Activated gamma-delta T cell treated with anti-CD3 and anti-CD28 coated beads, Interleukin-2, amount 50 U/mL, for 16 hours (primary cell): ENCODE data around the gene NYAP1.
"Not testable (repeated sequence)": the region's sequence is repeated elsewhere in the genome, so short reads cannot be mapped to it uniquely, and the experiment has no call there.

ENCODE experiments used
- DNase-seq: peaks from one replicate; pipeline ENCODE4 v3.0.0-alpha.2; 2020; ENCODE audit warnings: low read depth

Gene NYAP1

DNA sequence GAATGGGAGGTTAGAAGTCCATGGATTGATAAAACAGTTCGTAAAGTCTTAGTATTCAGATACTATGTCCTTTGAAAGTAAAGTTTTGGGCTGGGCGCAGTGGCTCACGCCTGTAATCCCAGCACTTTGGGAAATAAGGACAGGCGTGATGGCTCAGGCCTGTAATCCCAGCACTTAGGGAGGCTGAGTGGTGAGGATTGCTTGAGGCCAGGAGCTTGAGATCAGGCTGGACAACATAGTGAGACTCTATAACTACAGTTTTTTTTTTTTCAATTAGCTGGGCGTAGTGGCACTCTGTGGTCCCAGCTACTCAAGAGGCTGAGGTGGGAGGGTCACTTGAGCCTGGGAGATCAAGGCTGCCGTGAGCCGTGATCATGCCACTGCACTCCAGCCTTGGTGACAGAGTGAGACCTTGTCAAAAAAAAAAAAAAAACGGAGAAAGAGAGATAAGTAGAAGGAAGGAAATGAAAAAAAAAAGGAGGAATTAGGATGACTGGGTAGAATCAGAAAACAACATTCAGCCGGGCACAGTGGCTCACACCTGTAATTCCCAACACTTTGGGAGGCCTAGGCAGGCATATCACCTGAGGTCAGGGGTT is 29.6 kb downstream of the NYAP1 start:
- no peak for DNase-seq

DNA sequence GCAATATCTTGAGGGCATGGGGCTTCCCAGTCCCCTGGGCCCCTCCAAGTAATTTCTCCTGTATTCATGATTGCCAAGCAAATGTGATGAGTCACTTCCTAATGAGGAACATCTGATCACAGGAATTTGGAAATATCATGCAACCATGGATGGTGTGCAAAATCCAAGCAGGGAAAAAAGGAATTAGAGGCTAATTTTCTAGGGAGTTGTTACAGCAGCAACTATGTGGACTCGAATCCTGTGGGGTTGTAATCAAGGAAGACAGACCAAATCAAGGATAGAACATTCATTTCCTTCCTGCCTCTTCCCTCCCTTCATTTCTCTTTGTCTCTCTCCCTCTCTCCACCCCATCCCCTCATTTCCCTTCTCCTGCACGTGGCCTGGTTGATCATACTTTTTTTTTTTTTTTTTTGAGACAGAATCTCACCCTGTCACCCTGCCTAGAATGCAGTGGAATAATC is 31.4 kb downstream of the NYAP1 start:
- no peak for DNase-seq

DNA sequence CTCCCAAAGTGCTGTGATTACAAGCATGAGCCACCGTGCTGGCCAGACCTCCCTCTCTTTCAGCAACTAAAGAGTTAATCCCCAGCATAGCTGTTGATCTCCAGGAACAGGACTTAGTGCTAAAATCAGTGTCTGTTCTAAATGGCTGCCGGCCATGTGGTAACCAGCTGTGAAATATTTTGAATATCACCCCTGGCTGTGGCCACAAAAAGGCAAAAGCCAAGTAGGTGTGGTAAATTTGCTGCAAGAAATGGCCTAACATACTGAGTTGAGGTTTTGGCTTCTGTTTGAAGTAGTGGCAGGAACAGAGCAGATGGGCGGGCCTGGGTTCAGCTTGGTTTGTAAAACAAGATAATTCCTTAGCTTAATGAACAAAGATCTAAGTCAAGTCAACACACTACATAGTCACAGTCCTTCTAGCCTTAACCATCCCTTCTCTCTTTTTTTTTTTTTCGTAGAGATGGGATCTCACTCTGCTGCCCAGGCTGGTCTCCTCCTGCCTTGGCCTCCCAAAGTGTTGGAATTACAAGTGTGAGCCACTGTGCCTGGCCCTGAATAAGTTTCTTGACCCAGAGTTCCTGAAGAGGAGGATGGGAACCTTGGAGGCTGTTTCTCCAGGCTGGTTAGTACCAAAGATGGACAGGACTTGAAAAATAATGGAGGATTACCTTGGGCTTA is 32.5 kb downstream of the NYAP1 start:
- DNase-seq, result peak; percentile 27

DNA sequence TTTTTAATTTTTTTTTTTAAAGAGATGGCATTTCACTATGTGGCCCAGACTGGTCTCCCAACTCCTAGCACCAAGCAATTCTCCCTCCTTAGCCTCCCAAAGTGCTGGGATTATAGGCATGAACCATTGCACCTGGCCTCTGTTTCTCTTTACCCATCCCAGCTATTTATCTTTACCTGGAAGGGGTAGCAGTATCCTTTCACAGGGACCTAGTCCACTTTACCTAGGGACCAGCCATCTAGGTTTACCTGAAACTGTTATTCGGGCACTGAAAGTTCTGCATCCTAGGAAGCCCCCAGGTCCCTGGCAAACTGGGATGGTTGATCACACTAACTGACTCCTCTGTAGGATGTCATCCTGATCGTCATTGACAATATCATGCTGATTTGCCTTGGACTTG is 33.6 kb downstream of the NYAP1 start:
- no peak for DNase-seq

DNA sequence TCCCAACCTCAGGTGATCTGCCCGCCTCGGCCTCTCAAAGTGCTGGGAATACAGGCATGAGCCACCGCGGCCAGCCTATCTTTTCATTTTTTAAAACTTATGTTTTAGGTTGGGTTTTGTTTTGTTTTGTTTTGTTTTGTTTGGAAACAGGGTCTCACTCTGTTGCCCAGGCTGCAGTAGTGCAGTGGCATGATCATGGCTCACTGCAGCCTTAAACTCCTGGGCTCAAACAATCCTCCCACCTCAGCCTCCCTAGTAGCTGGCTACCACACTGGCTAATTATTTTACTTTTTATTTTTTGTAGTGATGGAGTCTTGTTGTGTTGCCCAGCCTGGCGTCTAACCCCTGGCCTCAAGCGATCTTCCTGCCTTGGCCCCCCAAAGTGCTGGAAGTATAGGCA is 35.9 kb downstream of the NYAP1 start:
- no peak for DNase-seq

DNA sequence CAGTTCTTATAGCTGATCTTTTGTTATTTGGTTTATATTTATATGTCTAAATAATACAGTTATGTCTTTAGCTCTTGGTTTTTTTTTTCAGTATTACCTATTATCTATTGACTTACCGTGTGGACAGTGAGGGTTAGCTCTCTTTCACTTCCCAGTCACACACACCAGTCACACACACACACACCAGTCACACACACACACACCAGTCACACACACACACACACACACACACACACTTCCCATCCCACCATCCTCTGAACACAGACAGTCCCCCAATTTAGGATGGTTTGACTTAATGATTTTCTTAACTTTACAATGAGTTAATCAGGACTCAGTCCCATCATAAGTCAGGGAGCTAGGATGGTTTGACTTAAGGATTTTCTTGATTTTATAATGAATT is 36.4 kb downstream of the NYAP1 start:
- DNase-seq, result no peak

DNA sequence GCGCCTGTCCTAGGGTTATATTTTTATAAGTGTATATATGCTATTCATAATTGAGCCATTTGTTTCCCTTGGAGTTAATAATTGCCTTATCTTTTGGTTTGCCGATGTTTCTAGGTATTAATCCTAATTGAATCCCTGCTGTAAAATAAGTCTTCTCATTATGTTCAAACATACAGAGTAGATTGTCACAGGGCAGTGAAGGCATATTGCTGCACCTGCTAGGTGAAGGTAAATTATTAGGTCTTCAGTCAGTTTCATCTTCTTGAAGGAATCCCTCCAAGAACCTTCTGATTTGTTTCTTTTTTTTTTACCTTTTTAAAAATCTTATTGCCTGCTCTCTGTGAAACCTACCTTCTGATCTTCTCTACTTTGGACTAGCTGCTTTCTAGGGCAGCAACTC is 37.3 kb downstream of the NYAP1 start:
- no peak for DNase-seq

DNA sequence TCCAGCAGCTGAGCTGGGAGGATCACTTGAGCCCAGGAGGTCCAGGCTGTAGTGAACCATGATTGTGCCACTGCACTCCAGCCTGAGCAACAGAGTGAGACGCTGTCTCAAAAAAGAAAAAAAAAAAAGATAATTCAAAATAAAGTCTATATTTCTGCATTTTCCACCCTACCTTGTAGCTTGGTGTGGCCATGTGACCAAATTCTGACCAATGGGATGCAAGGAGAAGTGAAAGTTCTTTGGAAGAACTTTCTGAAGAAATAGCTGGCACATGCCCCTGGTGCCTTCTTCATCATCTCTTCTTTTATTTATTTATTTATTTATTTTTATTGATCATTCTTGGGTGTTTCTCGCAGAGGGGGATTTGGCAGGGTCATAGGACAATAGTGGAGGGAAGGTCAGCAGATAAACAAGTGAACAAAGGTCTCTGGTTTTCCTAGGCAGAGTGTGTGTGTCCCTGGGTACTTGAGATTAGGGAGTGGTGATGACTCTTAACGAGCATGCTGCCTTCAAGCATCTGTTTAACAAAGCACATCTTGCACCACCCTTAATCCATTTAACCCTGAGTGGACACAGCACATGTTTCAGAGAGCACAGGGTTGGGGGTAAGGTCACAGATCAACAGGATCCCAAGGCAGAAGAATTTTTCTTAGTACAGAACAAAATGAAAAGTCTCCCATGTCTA is 38.3 kb downstream of the NYAP1 start:
- not testable (repeated sequence) for DNase-seq

DNA sequence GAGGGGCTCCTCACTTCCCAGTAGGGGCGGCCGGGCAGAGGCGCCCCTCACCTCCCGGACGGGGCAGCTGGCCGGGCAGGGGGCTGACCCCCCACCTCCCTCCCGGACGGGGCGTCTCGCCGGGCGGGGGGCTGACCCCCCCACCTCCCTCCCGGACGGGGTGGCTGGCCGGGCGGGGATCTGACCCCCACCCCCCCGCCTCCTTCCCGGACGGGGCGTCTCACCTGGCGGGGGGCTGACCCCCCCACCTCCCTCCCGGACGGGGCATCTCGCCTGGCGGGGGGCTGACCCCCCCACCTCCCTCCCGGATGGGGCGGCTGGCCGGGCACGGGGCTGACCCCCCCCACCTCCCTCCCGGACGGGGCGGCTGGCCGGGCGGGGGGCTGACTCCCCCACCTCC is 39.5 kb downstream of the NYAP1 start:
- DNase-seq, result not testable (repeated sequence)

DNA sequence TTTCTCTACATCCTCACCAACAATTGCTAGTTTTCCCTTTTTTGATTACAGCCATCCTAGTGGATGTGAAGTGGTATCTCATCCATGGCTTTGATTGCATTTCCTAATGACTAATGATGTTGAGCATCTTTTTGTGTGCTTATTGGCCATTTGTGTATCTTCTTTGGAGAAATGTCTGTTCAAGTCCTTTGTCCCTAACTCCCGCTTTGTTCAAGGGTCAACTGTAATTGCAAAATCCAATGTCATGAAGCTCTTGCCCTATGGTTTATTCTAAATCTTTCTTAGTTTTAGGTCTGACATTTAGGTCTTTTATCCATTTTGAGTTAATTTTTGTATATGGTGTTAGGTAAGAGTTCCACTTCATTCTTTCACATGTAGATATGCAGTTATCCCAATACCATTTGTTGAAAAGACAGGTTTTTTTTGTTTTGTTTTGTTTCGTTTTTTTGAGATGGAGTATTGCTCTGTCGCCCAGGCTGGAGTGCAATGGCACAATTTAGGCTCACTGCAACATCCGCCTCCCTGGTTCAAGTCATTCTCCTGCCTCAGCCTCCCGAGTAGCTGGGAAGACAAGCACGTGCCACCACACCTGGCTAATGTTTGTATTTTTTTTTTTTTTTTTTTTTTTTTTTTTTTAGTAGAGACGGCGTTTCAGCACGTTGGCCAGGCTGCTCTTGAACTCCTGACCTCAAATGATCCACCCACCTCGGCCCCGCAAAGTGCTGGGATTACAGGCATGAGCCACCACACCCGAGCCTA is 44.6 kb downstream of the NYAP1 start:
- not testable (repeated sequence) for DNase-seq

DNA sequence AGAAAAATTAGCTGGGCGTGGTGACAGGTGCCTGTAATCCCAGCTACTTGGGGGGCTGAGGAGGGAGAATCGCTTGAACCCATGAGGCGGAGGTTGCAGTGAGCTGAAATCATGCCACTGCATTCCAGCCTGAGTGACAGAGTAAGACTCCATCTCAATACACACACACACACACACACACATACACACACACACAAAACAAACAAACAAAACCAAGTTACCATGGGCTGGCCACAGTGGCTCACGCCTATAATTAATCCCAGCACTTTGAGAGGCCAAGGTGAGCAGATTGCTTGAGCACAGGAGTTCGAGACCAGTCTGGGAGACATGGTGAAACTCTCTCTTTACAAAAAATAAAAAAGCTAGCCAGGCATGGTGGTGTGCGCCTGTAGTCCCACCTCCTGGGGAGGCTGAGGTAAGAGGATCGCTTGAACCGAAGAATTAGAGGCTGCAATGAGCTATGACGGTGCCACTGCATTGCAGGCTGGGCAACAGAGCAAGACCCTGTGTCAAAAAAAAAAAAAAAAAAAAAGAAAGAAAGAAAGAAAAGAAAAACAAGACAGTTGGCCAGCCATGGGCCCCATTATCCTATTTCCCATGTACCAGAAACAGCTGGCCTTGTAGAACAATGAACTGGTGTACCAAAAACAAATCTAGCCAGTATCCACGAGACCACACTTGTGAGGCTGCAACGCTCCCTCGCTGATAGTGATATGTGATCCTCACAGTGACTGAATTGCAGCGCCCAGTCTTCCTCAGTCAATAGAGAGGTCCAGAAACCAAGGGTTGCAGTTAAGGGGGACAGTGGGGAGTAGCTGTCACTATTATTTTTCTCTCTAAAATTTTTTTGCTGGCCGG is 48.7 kb downstream of the NYAP1 start:
- no peak for DNase-seq

DNA sequence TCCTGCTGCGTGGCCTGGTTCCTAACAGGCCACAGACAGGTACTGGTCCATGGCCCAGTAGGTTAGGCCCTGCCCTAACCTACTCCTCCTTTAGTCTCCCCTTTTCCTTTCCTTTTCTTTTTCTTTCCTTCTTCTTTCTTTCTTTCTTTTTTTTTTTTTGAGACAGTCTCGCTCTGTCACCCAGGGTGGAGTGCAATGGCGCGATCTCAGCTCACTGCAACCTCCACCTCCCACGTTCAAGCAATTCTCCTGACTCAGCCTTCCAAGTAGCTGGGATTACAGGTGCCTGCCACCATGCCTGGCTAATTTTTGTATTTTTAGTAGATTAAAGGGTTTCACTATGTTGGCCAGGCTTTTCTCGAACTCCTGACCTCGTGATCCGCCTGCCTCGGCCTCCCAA is 52.3 kb downstream of the NYAP1 start:
- not testable (repeated sequence) for DNase-seq

DNA sequence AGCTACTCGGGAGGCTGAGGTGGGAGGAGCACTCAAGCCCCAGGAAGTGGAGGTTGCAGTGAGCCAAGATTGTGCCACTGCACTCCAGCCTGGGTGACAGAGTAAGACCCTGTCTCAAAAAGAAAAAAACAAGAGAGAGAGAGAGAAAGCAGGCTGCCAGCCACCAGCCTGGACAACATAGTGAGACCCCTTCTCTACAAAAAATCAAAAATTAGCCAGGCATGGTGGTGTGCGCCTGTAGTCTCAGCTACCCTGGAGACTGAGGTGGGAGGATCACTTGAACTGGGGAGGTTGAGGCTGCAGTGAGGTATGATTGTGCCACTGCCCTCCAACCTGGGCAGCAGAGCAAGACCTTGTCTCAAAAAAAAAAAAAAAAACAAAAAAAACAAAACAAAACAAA is 53.0 kb downstream of the NYAP1 start:
- not testable (repeated sequence) for DNase-seq

DNA sequence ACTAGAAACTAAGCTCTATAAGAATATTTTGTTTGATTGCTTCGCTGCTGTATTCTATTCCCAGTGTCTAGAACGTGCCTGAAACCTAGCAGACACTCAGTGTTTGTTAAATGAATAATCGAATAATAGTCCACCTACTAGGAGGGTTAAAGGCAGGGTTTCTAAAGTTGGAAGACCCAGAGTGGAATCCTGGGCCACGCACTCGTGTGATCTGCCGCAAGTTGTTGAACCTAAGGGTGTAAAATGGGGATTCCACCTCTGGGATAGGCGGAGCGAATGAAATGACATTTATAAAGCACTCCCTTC is 54.6 kb downstream of the NYAP1 start:
- no peak for DNase-seq

DNA sequence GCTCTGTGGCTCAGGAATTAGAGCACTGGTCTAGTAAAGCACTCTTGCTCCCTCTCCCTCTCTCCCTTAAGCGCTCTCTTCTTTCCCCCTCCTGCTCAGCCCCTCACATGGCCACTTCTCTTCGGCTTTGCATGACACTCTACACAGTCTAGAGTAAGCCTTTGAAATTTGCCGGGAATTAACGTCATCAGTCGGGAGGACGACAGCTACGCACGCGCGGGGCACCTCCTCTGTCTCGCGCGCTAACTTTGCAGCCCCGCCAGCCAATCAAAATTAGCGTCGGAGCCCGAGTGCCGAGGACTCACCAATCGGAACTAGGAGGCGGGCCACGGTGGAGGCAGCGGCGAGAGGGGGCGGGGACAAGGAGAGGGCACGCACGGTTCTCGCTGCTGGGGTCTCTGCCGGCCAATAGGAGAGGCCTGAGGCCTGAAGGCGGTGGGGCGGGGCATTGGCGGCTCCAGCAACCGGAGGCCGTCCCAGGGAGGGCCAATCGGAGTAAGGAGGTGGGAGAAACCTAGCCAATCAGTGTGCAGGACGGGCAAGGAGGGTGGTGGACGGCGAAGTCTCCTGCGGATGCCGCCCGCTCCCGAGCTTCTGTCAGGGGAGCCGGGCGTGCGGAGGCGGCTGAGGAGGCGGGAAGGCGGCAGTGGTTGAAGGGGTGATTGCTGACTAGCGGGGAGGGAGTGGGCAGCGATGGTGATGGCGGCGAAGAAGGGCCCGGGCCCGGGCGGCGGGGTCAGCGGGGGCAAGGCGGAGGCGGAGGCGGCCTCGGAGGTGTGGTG is 55.1 kb downstream of the NYAP1 start, which contains the start of gene AGFG2:
AGFG2 (plus strand) TSS at position 550 of the 782 bp plus-strand sequence; CDS start at position 694, 144 bp downstream.
- DNase-seq, result peak; percentile 100

DNA sequence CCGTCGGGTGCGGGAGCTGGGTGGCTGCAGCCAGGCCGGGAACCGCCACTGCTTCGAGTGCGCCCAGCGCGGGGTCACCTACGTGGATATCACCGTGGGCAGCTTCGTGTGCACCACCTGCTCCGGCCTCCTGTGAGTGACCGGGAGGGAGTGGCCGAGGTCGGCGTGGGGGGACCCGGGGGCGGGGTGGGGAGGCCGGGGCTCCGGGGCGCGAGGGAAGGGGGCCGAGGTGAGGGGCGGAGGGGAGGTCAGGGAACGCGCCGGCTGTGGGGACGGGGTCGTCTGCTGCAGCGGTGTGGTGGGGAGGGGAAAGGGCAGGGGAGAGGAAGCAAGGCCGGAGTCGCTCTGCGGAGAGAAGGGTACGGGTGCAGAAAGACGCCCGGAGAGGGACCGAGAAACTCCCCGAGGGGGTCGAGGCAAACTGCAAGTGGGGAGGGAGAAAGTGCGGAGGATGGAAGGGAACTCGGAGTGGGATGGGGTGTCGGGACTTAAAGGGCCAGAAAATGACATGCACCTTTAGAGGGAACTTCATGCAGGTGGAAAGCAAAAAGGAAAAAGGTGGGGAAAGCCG is 55.8 kb downstream of the NYAP1 start:
- no peak for DNase-seq

DNA sequence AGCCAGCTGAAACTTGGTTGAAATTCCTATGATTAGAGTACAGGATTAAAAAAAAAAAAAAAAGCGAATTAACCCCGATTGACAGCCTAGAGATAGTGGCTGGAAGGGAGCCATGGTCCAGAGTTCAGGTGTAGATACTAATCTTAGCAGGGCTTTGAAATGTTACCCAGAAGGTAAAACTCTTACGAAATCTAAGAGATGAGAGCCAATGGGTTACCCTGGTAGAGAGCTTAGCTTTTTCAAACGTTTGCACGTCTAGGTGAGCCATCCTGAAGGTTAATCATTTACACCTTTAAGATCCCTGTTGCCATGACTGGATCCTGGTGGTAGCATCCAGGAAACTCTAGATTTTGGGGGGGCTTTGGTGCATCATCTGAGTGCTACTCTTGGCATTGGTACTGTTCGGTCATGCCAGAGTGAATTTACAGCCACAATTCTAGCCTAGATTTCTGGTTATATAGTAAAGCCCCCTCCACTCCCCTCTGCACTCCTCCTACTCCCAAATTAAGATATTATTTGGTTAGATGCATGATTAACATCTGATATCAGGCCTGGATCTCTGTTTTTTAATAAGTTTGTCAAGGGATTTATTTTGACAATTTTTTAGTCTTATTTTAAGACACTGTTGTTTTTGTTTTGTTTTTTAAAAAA is 56.5 kb downstream of the NYAP1 start:
- DNase-seq, result no peak

DNA sequence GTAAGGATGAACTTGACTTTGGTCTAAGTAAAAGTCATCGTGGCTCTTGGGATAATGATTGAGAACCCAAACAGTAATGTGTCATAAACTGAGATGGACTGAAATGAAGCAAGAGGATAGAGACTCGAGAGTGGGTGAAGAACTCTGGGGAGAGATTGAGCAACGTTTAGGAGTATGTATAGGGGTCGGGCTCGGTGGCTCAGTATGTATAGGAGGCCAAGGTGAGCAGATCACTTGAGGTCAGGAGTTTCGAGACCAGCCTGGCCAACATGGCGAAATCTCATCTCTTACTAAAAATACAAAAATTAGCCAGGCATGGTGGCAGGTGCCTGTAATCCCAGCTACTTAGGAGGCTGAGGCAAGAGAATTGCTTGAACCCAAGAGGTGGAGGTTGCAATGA is 57.6 kb downstream of the NYAP1 start:
- DNase-seq, result not testable (repeated sequence)

DNA sequence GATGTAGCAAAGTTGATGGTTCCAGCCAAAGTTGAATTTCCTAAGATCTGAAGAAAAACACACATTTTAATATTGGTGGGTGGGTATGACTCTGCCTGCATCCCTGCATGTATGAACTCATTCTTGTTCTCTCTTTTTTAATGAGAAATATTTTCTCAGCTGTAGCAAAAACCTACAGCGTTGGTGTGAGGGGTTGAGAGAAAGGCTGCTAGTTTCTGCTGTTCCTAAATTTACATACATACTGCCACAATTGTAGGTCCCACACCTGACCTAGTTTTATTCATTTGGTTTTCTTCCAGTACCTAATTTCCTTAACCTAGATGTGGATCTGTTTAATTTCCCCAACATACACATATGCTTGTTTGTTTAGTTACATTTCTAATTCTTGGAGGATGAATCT is 59.9 kb downstream of the NYAP1 start:
- DNase-seq, result no peak

DNA sequence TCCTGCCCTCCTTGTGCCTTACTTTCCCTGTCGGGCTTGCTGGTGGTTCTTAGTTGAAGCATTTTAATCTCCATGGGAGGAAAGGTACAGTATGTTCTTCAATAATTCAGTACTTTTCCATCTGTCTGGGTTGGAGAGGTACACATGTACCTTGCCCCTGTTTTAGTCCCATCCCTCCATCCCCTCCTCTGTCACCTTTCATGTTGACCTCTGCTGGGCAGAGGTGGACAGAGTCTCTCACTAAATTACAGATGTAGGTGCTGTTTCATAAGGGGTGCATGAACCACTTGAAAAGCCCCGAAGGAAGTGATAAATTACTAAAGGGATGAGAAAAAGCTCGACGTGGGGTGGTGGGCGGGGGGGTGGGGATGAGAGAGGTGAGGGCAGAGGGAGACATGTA is 60.7 kb downstream of the NYAP1 start:
- DNase-seq, result no peak
